NCI-H510A treated with DMSO at 0.1 percent for 48 hours (cell line): Measurements from ENCODE around the gene SHMT2.

Experiments
- DNase-seq: peaks from one replicate; lab custom pipeline; 2025; lab: John Stamatoyannopoulos, UW

SHMT2 gene

GRCh38 chr12:57227315-57228115 lies 2.0 kb upstream of the SHMT2 start:
- DNase-seq: peak; percentile 70

GRCh38 chr12:57229046-57229633 lies 371 bp upstream of the SHMT2 start:
- no peak for DNase-seq

- DNase-seq: no peak
Measured at GRCh38 chr12:57230381-57231155, 1.1 kb downstream of the SHMT2 start.

GRCh38 chr12:57231276-57232021 lies 1.9 kb downstream of the SHMT2 start:
- no peak for DNase-seq

GRCh38 chr12:57232156-57232756 lies 2.7 kb downstream of the SHMT2 start:
- DNase-seq: no peak

GRCh38 chr12:57233357-57234232 lies 4.1 kb downstream of the SHMT2 start:
- no peak for DNase-seq

GRCh38 chr12:57234233-57234570 lies 4.7 kb downstream of the SHMT2 start:
- no peak for DNase-seq

GRCh38 chr12:57234571-57235016 lies 5.1 kb downstream of the SHMT2 start:
- no peak for DNase-seq

GRCh38 chr12:57235017-57235727 lies 5.7 kb downstream of the SHMT2 start:
- DNase-seq: no peak

GRCh38 chr12:57235728-57236131 lies 6.2 kb downstream of the SHMT2 start:
- DNase-seq: no peak

- no peak for DNase-seq
Measured at GRCh38 chr12:57236201-57236924, 6.9 kb downstream of the SHMT2 start.

GRCh38 chr12:57236925-57237595 lies 7.5 kb downstream of the SHMT2 start:
- DNase-seq: no peak

- DNase-seq: peak; percentile 73
Measured at GRCh38 chr12:57237596-57237931, 8.1 kb downstream of the SHMT2 start.

GRCh38 chr12:57237932-57238853 lies 8.7 kb downstream of the SHMT2 start:
- peak; percentile 73 for DNase-seq

GRCh38 chr12:57238854-57239554 lies 9.5 kb downstream of the SHMT2 start:
- peak; percentile 81 for DNase-seq

GRCh38 chr12:57239587-57240065 lies 10.1 kb downstream of the SHMT2 start:
- DNase-seq: peak; percentile 38
